ENCODE measurements around the gene WNK1.

GRCh38 chr12:713281-713875 lies 39.0 kb upstream of the WNK1 start:
- TF ChIP-seq CTCF (IDR thresholded peaks at IDR 0.05 in 4 of 5, conservative IDR thresholded peaks at IDR 0.05 in 1 of 5) (no peak), POLR2A (IDR thresholded peaks at IDR 0.05) (no peak)

Data from gastrocnemius medialis (tissue), 4 donors.